GM23338 (cell line): ENCODE data around the gene EIF3J. TPM values are rescaled to one million over a fixed set of nuclear protein-coding genes. Genes with fewer than 3 reads are reported as not detected.

ENCODE experiments used
- ATAC-seq: fragments of 200-7000 bp; cut with Tn5 transposase; 3 replicates; pipeline ENCODE4 v1.9.1; 2020
- DNase-seq: peaks from one replicate; pipeline ENCODE4 v3.0.0-alpha.2; 2015; ENCODE audit warnings: low spot score
- H2AFZ ChIP-seq: fragments of 200-600 bp; sonication (generic); 2 replicates; pipeline ENCODE4 v1.8.0; 2016; ENCODE audit warnings: antibody characterized with exemption, mild to moderate bottlenecking, moderate library complexity
- H3F3A ChIP-seq: fragments of 200-600 bp; sonication (generic); replicated peaks from 2 replicates; pipeline ENCODE4 v1.8.0; 2017; ENCODE audit warnings: antibody characterized with exemption, mixed run types, low read depth
- H3K27ac ChIP-seq: fragments of 200-600 bp; sonication (generic); 2 replicates; pipeline ENCODE4 v1.6.1; 2016; ENCODE audit warnings: low read depth
- H3K27me3 ChIP-seq: fragments of 200-600 bp; sonication (generic); 2 replicates; pipeline ENCODE4 v1.8.0; 2016; ENCODE audit warnings: mild to moderate bottlenecking, mixed run types, moderate library complexity; ENCODE audit not compliant: insufficient read depth
- H3K36me3 ChIP-seq: fragments of 200-600 bp; sonication (generic); 2 replicates; pipeline ENCODE4 v1.8.0; 2016; ENCODE audit warnings: mild to moderate bottlenecking; ENCODE audit not compliant: insufficient read depth
- H3K4me1 ChIP-seq: fragments of 200-600 bp; sonication (generic); 2 replicates; pipeline ENCODE4 v1.8.0; 2016; ENCODE audit warnings: mild to moderate bottlenecking, moderate library complexity; ENCODE audit not compliant: insufficient read depth
- H3K4me2 ChIP-seq: fragments of 200-600 bp; sonication (generic); 2 replicates; pipeline ENCODE4 v1.7.1; 2017; ENCODE audit warnings: mixed run types
- H3K4me3 ChIP-seq: fragments of 200-600 bp; sonication (generic); 2 replicates; pipeline ENCODE4 v1.6.1; 2016; ENCODE audit warnings: mixed run types
- H3K79me2 ChIP-seq: fragments of 200-600 bp; sonication (generic); replicated peaks from 2 replicates; pipeline ENCODE4 v1.8.0; 2017; ENCODE audit warnings: mild to moderate bottlenecking; ENCODE audit not compliant: insufficient read depth
- H3K9me2 ChIP-seq: fragments of 200-600 bp; sonication (generic); 2 replicates; pipeline ENCODE4 v1.8.0; 2017; ENCODE audit not compliant: insufficient read depth
- H4K20me1 ChIP-seq: fragments of 200-600 bp; sonication (generic); replicated peaks from 2 replicates; pipeline ENCODE4 v1.8.0; 2017; ENCODE audit warnings: mild to moderate bottlenecking; ENCODE audit not compliant: insufficient read depth
- H3K27ac Mint-ChIP-seq: 2 replicates; pipeline ENCODE4 v1.8.0; 2020; ENCODE audit warnings: inconsistent platforms, mild to moderate bottlenecking, moderate library complexity, mixed read lengths
- H3K27me3 Mint-ChIP-seq: 3 replicates; pipeline ENCODE4 v1.8.0; 2022; ENCODE audit warnings: low read depth, mild to moderate bottlenecking, moderate library complexity, mixed read lengths, inconsistent platforms; ENCODE audit not compliant: insufficient read depth, poor library complexity
- H3K36me3 Mint-ChIP-seq: 3 replicates; pipeline ENCODE4 v1.8.0; 2021; ENCODE audit warnings: low read depth, mild to moderate bottlenecking, inconsistent platforms, moderate library complexity, mixed read lengths
- H3K4me1 Mint-ChIP-seq: 3 replicates; pipeline ENCODE4 v1.8.0; 2020; ENCODE audit warnings: mild to moderate bottlenecking, inconsistent platforms, mixed read lengths
- H3K4me3 Mint-ChIP-seq: 3 replicates; pipeline ENCODE4 v1.8.0; 2021; ENCODE audit warnings: moderate library complexity, mild to moderate bottlenecking, inconsistent platforms, mixed read lengths
- H3K9me3 Mint-ChIP-seq: 3 replicates; pipeline ENCODE4 v1.8.0; 2020; ENCODE audit warnings: moderate library complexity, mild to moderate bottlenecking, inconsistent platforms, mixed read lengths
- CREB1 ChIP-seq: fragments of 250-450 bp; sonication (Bioruptor Pico); IDR thresholded peaks from 2 replicates; pipeline ENCODE4 v1.5.0; 2020; ENCODE audit warnings: low read depth, mild to moderate bottlenecking, moderate library complexity
- EZH2 ChIP-seq: fragments of 200-600 bp; sonication (generic); IDR thresholded peaks from one replicate; pipeline ENCODE4 v1.8.0; 2017; ENCODE audit warnings: antibody characterized with exemption, mild to moderate bottlenecking, low read depth; ENCODE audit not compliant: unreplicated experiment
- EZH2phosphoT487 ChIP-seq: fragments of 200-600 bp; sonication (generic); IDR thresholded peaks from one replicate; pipeline ENCODE4 v1.8.1; 2018; ENCODE audit warnings: antibody characterized with exemption; ENCODE audit not compliant: unreplicated experiment
- JUNB ChIP-seq: IDR thresholded peaks from one replicate; pipeline ENCODE4 v1.6.1; 2016; ENCODE audit warnings: antibody characterized with exemption; ENCODE audit not compliant: unreplicated experiment
- NANOG ChIP-seq: IDR thresholded peaks from 2 replicates; pipeline ENCODE4 v1.6.1; 2016; ENCODE audit warnings: antibody characterized with exemption, borderline replicate concordance
- POLR2AphosphoS5 ChIP-seq: IDR thresholded peaks from 2 replicates; pipeline ENCODE4 v1.6.1; 2016; ENCODE audit warnings: antibody characterized with exemption, low read depth
- STAT1 ChIP-seq: IDR thresholded peaks from one replicate; pipeline ENCODE4 v1.6.1; 2016; ENCODE audit warnings: antibody characterized with exemption; ENCODE audit not compliant: unreplicated experiment
- ZNF114 ChIP-seq: fragments of 250-450 bp; sonication (Bioruptor Pico); IDR thresholded peaks from 2 replicates; pipeline ENCODE4 v1.5.0; 2020; ENCODE audit warnings: mild to moderate bottlenecking, moderate library complexity
- polyA plus RNA-seq: library from polyadenylated mRNA; unstranded; fragments of >200 nt; fragmentation: Nextera tagmentation; extraction: Ambion mirVana; gene quantifications from 2 replicates; pipeline ENCODE4 v1.2.1, GENCODE V29; 2016
- total RNA-seq: library from RNA; depleted of rRNA; stranded (reverse); fragments of >200 nt; shearing (Covaris generic); gene quantifications from 2 replicates; pipeline ENCODE4 v1.2.3, GENCODE V29; 2014
- TF ChIP-seq, protein P1 (sequence below): IDR thresholded peaks from 2 replicates; pipeline ENCODE4 v1.6.1; 2016; ENCODE audit warnings: antibody characterized with exemption
- TF ChIP-seq, protein P2 (sequence below), 2 experiments: fragments of 200-600 bp in 1 of 2; sonication (generic) in 1 of 2; conservative IDR thresholded peaks; 2 replicates each; pipeline versions ENCODE4 v1.5.1 to v1.6.1; 2016 to 2017; ENCODE audit warnings: antibody characterized with exemption in 2 of 2, low read depth in 2 of 2, mild to moderate bottlenecking in 2 of 2, moderate library complexity in 1 of 2
- TF ChIP-seq, protein P3 (sequence below): fragments of 250-450 bp; sonication (Bioruptor Pico); IDR thresholded peaks from 2 replicates; pipeline ENCODE4 v1.5.0; 2020; ENCODE audit warnings: mild to moderate bottlenecking, moderate library complexity
- TF ChIP-seq, protein P4 (sequence below): IDR thresholded peaks from one replicate; pipeline ENCODE4 v1.6.1; 2018; ENCODE audit warnings: antibody characterized with exemption; ENCODE audit not compliant: unreplicated experiment

Gene EIF3J
- total and polyA plus RNA-seq, 2 experiments from 2014 or later, result 62.7 to 66.6 TPM

DNA sequence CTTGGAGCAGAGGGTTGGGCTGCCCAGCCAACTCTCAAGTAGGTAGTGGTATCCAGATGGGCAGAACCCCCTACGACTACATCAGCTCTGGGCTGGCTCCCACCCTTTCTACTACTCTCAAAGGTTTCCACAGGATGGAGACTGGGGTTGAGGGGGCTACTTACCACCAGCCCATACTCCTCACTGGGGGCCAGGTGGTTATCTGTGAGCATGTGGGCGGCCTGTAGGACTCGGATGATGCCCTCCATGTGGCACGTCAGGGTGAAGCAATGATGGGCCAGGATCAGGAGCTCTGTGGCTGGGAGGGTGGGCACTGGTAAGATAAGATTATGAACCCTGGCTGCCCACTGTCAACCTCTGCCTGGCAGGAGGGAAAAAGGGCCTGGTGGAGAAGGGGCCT is 33.4 kb downstream of the EIF3J start:
- no peak overlapping the region for H3K4me3 ChIP-seq
- ATAC-seq, result no peak
- peaks cover 7% of the 10 kb centered on the region for H3K27me3 Mint-ChIP-seq

More for the DNA sequence above, 33.4 kb downstream of the EIF3J start:
- Histone ChIP-seq H3K9me2 (no peaks in the 10 kb centered on the region), H3K4me2 (no peak overlapping the region), H3K79me2 (no peaks in the 10 kb centered on the region), H3K4me1 (no peaks in the 10 kb centered on the region), H3K27ac (no peak overlapping the region), H3K27me3 (no peaks in the 10 kb centered on the region), H4K20me1 (no peaks in the 10 kb centered on the region; the same call in 1 of the 2 replicates), H3K36me3 (peaks cover 8% of the 10 kb centered on the region), H3F3A (peaks cover 10% of the 10 kb centered on the region; the same call in 1 of the 2 replicates), H2AFZ (no peak overlapping the region)
- H3K9me3 Mint-ChIP-seq, result peaks cover 13% of the 10 kb centered on the region
- TF ChIP-seq, protein P1, sequence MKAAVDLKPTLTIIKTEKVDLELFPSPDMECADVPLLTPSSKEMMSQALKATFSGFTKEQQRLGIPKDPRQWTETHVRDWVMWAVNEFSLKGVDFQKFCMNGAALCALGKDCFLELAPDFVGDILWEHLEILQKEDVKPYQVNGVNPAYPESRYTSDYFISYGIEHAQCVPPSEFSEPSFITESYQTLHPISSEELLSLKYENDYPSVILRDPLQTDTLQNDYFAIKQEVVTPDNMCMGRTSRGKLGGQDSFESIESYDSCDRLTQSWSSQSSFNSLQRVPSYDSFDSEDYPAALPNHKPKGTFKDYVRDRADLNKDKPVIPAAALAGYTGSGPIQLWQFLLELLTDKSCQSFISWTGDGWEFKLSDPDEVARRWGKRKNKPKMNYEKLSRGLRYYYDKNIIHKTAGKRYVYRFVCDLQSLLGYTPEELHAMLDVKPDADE, result no peak
- TF ChIP-seq STAT1 (no peak), ZNF114 (CRISPR knock-in tag) (no peak), JUNB (no peak), CREB1 (CRISPR knock-in tag) (no peak), EZH2 (no peak), NANOG (no peak), EZH2phosphoT487 (no peak), POLR2AphosphoS5 (no peak)
- TF ChIP-seq, protein P2, sequence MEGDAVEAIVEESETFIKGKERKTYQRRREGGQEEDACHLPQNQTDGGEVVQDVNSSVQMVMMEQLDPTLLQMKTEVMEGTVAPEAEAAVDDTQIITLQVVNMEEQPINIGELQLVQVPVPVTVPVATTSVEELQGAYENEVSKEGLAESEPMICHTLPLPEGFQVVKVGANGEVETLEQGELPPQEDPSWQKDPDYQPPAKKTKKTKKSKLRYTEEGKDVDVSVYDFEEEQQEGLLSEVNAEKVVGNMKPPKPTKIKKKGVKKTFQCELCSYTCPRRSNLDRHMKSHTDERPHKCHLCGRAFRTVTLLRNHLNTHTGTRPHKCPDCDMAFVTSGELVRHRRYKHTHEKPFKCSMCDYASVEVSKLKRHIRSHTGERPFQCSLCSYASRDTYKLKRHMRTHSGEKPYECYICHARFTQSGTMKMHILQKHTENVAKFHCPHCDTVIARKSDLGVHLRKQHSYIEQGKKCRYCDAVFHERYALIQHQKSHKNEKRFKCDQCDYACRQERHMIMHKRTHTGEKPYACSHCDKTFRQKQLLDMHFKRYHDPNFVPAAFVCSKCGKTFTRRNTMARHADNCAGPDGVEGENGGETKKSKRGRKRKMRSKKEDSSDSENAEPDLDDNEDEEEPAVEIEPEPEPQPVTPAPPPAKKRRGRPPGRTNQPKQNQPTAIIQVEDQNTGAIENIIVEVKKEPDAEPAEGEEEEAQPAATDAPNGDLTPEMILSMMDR (conservative IDR thresholded peaks at IDR 0.05; ENCODE audit: low read depth in 2 of 2), result no peak
- TF ChIP-seq, protein P3, sequence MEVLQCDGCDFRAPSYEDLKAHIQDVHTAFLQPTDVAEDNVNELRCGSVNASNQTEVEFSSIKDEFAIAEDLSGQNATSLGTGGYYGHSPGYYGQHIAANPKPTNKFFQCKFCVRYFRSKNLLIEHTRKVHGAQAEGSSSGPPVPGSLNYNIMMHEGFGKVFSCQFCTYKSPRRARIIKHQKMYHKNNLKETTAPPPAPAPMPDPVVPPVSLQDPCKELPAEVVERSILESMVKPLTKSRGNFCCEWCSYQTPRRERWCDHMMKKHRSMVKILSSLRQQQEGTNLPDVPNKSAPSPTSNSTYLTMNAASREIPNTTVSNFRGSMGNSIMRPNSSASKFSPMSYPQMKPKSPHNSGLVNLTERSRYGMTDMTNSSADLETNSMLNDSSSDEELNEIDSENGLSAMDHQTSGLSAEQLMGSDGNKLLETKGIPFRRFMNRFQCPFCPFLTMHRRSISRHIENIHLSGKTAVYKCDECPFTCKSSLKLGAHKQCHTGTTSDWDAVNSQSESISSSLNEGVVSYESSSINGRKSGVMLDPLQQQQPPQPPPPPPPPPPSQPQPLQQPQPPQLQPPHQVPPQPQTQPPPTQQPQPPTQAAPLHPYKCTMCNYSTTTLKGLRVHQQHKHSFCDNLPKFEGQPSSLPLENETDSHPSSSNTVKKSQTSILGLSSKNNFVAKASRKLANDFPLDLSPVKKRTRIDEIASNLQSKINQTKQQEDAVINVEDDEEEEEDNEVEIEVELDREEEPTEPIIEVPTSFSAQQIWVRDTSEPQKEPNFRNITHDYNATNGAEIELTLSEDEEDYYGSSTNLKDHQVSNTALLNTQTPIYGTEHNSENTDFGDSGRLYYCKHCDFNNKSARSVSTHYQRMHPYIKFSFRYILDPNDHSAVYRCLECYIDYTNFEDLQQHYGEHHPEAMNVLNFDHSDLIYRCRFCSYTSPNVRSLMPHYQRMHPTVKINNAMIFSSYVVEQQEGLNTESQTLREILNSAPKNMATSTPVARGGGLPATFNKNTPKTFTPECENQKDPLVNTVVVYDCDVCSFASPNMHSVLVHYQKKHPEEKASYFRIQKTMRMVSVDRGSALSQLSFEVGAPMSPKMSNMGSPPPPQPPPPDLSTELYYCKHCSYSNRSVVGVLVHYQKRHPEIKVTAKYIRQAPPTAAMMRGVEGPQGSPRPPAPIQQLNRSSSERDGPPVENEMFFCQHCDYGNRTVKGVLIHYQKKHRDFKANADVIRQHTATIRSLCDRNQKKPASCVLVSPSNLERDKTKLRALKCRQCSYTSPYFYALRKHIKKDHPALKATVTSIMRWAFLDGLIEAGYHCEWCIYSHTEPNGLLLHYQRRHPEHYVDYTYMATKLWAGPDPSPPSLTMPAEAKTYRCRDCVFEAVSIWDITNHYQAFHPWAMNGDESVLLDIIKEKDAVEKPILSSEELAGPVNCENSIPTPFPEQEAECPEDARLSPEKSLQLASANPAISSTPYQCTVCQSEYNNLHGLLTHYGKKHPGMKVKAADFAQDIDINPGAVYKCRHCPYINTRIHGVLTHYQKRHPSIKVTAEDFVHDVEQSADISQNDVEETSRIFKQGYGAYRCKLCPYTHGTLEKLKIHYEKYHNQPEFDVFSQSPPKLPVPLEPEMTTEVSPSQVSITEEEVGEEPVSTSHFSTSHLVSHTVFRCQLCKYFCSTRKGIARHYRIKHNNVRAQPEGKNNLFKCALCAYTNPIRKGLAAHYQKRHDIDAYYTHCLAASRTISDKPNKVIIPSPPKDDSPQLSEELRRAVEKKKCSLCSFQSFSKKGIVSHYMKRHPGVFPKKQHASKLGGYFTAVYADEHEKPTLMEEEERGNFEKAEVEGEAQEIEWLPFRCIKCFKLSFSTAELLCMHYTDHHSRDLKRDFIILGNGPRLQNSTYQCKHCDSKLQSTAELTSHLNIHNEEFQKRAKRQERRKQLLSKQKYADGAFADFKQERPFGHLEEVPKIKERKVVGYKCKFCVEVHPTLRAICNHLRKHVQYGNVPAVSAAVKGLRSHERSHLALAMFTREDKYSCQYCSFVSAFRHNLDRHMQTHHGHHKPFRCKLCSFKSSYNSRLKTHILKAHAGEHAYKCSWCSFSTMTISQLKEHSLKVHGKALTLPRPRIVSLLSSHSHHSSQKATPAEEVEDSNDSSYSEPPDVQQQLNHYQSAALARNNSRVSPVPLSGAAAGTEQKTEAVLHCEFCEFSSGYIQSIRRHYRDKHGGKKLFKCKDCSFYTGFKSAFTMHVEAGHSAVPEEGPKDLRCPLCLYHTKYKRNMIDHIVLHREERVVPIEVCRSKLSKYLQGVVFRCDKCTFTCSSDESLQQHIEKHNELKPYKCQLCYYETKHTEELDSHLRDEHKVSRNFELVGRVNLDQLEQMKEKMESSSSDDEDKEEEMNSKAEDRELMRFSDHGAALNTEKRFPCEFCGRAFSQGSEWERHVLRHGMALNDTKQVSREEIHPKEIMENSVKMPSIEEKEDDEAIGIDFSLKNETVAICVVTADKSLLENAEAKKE (CRISPR knock-in tag), result no peak
- TF ChIP-seq, protein P4, sequence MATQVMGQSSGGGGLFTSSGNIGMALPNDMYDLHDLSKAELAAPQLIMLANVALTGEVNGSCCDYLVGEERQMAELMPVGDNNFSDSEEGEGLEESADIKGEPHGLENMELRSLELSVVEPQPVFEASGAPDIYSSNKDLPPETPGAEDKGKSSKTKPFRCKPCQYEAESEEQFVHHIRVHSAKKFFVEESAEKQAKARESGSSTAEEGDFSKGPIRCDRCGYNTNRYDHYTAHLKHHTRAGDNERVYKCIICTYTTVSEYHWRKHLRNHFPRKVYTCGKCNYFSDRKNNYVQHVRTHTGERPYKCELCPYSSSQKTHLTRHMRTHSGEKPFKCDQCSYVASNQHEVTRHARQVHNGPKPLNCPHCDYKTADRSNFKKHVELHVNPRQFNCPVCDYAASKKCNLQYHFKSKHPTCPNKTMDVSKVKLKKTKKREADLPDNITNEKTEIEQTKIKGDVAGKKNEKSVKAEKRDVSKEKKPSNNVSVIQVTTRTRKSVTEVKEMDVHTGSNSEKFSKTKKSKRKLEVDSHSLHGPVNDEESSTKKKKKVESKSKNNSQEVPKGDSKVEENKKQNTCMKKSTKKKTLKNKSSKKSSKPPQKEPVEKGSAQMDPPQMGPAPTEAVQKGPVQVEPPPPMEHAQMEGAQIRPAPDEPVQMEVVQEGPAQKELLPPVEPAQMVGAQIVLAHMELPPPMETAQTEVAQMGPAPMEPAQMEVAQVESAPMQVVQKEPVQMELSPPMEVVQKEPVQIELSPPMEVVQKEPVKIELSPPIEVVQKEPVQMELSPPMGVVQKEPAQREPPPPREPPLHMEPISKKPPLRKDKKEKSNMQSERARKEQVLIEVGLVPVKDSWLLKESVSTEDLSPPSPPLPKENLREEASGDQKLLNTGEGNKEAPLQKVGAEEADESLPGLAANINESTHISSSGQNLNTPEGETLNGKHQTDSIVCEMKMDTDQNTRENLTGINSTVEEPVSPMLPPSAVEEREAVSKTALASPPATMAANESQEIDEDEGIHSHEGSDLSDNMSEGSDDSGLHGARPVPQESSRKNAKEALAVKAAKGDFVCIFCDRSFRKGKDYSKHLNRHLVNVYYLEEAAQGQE, result no peak
- no peak overlapping the region for H3K4me3 Mint-ChIP-seq
- H3K36me3 Mint-ChIP-seq, result peaks cover 61% of the 10 kb centered on the region
- no peaks in the 10 kb centered on the region for H3K4me1 Mint-ChIP-seq
- no peak for DNase-seq
- no peak overlapping the region for H3K27ac Mint-ChIP-seq
